ENCODE measurements around the gene KCND3.

The KCND3 gene

GRCh38 chr1:111988377-111988742 lies 1.1 kb downstream of the KCND3 start:
- FAIRE-seq = no peak

- FAIRE-seq = no peak
These were observed 2.0 kb downstream of the KCND3 start for GRCh38 chr1:111987502-111987901.

- no peak for FAIRE-seq
These were observed 6.0 kb downstream of the KCND3 start for GRCh38 chr1:111983500-111983899.

- FAIRE-seq = no peak
These were observed 7.0 kb downstream of the KCND3 start for GRCh38 chr1:111982428-111982827.

GRCh38 chr1:111981871-111982270 lies 7.6 kb downstream of the KCND3 start:
- no peak for FAIRE-seq

GRCh38 chr1:111981090-111981489 lies 8.4 kb downstream of the KCND3 start:
- FAIRE-seq = no peak

- FAIRE-seq = peak; percentile 17
These were observed 8.8 kb downstream of the KCND3 start for GRCh38 chr1:111980686-111981085.

- no peak for FAIRE-seq
These were observed 10.8 kb downstream of the KCND3 start for GRCh38 chr1:111978695-111979094.

GRCh38 chr1:111977378-111977777 lies 12.1 kb downstream of the KCND3 start:
- no peak for FAIRE-seq

- no peak for FAIRE-seq
These were observed 12.6 kb downstream of the KCND3 start for GRCh38 chr1:111976842-111977241.

GRCh38 chr1:111976332-111976731 lies 13.1 kb downstream of the KCND3 start:
- FAIRE-seq = no peak

GRCh38 chr1:111973150-111973790 lies 16.2 kb downstream of the KCND3 start:
- FAIRE-seq = no peak

- FAIRE-seq = no peak
These were observed 18.1 kb downstream of the KCND3 start for GRCh38 chr1:111971396-111971795.

GRCh38 chr1:111968511-111968910 lies 21.0 kb downstream of the KCND3 start:
- FAIRE-seq = no peak

- no peak for FAIRE-seq
These were observed 21.6 kb downstream of the KCND3 start for GRCh38 chr1:111967886-111968285.

GRCh38 chr1:111967067-111967690 lies 22.3 kb downstream of the KCND3 start:
- FAIRE-seq = no peak

GRCh38 chr1:111965781-111966443 lies 23.6 kb downstream of the KCND3 start:
- no peak for FAIRE-seq

GRCh38 chr1:111963985-111964738 lies 25.3 kb downstream of the KCND3 start:
- no peak for FAIRE-seq

GRCh38 chr1:111961773-111962565 lies 27.5 kb downstream of the KCND3 start:
- no peak for FAIRE-seq

GRCh38 chr1:111961016-111961415 lies 28.5 kb downstream of the KCND3 start:
- no peak for FAIRE-seq

GRCh38 chr1:111959436-111959835 lies 30.0 kb downstream of the KCND3 start:
- no peak for FAIRE-seq

GRCh38 chr1:111958851-111959250 lies 30.6 kb downstream of the KCND3 start:
- no peak for FAIRE-seq

GRCh38 chr1:111958075-111958474 lies 31.4 kb downstream of the KCND3 start:
- no peak for FAIRE-seq

Data from islet of Langerhans (tissue), 1 donor.